ENCODE data around the gene GLCE.

Gene GLCE

DNA sequence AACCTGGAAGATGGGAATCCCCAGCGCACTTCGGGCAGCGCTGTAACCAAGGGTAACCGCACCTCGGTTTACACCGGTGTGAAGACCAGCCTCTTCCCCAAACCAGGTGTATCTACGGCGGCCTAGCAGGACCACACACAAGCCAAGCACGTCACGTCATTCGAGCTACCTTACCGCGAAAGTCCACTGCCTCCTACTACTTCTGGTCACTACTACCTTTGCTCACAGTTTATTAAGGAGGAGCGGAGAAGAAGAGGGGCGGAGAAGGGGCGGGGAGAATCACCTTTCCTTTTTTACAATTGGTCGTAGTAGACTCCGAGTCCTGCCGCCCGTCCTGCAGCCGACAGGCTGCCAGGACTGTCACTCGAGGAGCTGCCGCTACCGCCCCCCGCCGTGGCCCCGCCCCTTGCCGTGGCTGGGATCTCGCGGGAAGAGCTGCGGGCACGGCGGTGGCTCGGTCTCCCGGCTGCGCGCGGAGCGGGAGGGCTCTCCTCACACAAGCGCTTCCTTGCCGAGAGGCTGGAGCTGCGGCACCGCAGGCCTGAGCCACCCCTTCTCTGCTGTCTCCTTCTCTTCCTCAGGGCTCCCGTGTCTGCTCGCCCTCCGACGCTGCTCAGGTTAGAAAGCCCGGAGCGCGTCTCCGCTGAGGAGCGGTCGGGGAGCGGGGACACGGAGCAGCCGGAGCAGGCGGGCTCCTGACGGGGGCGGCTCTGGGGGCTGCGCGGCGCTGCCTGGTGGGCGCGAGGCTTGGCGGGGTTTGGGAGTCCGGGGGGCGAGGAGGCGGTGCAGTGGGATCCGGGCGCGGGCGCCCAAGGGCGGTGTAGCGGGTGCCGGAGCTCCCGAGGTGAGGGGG lies at the start of gene GLCE:
Gene GLCE (plus strand): TSS at position 495 of the 853 bp plus-strand sequence. CDS start 95,172 bp downstream, outside the sequence.
- peak; percentile 96 for DNase-seq (ENCODE audit: low spot score)

DNA sequence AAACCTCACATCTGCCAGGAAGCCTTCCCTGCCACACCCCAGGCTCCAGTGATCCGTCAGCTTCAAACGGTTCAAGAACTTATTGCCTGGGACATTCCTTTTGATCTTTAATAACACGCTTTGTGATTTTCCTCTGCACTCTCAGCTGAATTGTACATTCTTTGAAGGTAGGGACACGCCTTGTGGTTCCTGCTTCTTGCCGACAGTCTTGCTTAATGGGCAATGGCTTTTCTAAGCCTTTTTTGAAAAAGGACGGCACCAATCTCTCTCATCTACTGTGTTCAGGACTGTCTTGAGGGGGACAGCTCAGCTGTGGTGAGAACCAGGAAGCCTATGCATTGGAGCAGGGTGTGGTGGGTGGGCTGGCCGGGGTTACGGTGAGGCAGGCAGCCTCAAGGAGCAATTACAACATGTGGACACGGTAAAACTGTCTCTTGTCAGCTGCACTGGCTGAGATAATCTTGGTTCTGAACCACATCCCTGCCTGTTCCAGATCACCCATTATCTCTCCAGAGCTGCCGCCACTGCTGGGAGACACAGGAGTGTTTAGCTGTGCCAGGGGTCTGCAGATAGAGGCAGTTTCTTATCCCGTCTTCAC lies 46.0 kb upstream of the GLCE start:
- no peak for DNase-seq (ENCODE audit: low spot score)

DNA sequence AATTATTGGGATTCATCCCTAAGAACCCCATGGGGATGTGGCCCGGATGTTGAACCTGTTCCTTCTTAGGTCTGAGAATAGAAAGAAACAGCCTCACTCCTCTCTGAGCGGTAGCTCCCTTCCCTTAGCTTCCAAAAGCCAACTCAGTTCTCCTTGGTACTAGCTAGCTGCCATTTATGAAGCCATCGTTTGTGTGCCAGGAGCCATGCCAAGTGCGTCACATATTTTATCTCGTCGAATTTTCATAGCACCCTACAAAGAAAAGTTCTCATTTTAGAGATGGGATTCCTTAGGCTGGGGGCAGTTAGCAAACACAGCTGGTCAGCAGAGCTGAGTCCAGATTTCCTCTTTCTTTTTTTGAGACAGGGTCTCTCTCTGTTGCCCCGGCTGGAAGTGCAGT lies 45.4 kb upstream of the GLCE start:
- no peak for DNase-seq (ENCODE audit: low spot score)

DNA sequence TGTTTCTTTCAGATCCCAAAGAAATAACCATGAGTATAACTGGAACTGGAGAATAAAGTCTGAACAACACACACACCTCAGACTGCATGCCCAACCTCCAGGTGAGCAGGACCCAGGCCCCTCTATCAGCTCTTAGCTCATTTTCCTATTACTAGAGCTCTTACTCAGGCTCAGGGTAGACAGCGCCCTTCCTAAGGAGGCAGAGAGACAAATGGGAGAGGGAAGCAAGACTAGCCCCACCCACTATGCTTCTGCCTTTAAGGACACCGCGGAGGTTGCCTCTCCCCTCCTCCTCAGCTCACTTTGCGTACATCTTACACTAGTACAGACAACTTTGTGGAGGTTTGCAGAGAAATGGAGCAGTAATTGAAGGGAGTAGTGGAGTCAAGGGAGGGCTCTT lies 44.0 kb upstream of the GLCE start:
- no peak for DNase-seq (ENCODE audit: low spot score)

DNA sequence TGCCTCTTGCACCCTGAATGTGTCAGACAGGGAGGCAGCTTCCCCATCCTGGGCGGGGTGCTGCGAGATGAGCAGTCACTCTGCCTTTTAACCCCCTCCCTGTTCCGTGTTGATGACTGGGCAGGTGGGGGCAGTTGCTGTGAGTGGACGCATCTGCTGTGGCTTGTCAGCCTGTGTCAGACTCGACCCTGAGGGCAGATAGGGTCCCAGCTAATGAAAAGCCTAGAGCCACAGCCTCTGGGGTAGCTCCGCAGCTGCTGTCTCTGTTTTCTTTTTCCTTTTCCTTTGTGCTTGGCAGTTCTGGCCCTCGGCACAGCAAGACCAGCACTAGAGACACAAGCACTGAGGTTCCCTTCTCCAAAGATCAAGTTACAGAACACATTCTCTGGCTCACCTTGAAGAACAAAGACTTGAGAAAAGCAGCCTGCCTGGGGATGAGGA lies 43.0 kb upstream of the GLCE start:
- no peak for DNase-seq (ENCODE audit: low spot score)

DNA sequence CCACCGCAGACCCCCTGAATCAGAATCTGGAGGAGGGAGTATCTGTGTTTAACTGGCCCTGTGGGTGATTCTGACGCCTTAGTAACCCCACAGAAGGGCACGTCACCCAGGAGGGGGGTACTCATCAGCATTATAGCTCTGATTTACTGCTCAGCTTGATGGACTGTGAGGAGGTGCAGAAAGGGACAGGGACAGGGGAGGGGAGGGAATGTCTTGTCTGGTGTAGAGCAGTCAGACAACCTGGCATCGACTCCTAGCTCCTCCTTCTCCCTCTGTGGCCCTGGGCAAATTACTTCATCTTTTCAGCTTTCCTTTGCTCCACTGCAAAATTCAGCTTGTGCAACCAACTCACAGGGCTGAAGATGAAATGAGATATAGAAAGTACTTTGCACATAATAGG lies 42.3 kb upstream of the GLCE start:
- DNase-seq (ENCODE audit: low spot score) = no peak

DNA sequence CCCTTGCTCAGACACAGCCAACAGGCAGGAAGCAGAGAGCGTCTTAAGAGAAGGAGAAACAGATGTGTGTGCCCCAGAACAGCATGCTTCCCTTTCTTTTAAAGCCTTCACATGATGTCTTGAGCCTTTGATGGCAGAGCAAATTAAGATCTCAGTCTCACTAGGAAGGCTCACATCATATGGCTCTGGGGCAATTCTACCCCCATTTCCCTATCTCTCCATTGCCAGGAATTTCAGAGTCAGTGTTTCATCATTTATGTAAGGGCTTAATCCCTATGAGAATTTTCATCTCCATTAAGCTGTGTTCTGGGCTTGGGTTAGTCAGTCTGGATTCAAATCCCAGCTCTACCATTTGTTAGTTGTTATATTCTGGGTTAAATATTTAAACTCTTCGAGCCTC lies 41.4 kb upstream of the GLCE start:
- DNase-seq (ENCODE audit: low spot score) = no peak

DNA sequence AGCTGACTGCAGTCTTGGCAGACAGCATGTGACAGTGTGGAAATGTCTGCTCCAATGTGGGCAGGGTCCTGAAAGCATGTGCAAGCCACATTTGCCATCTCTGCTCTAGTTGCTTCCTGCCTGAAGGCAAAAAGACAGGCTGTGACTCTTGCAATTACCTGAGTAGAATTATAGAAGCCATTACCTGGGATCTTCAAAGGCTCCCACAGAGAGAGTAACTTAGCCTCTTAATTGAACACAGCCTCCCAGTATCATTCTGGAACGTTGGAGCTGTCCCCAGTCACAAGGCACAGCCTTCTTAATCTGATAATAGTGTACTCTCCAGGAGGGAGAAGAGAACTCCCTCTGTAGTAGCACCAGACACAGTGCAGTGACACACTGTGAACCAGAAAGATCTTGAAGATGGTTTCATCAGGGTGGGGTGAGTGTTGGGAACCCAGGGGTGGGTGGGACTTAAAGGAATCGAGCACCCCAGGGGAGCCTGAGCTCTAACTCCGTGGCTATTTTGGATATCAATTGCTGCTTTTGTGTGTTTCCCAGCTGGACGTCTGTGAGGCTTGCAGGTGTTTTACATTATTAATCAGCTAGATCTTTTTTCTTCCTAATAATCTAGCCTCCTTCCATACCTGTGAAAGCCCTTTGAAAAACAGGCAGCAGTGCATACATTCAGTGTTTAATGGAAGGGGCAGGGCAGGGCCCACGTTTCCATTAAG lies 40.6 kb upstream of the GLCE start:
- no peak for DNase-seq (ENCODE audit: low spot score)

DNA sequence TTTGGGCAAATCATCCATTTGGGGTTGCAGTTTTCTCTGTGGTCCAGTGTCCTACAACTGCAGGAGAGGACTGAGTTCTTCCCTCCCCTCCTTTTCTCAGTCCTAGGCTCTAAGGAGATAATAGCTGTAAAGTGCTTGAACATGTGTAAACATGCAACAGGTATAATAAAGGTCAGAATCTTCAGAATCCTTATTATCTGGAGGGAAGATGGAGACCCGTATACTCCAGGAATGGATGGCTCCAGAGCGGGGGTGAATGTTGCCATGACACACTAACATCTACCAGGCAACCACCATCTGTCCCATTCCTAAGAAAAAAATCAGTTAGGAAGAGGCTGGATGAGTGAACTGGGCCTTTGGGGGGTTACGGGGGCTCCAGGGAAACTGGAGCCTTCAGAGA lies 39.7 kb upstream of the GLCE start:
- DNase-seq (ENCODE audit: low spot score) = no peak

DNA sequence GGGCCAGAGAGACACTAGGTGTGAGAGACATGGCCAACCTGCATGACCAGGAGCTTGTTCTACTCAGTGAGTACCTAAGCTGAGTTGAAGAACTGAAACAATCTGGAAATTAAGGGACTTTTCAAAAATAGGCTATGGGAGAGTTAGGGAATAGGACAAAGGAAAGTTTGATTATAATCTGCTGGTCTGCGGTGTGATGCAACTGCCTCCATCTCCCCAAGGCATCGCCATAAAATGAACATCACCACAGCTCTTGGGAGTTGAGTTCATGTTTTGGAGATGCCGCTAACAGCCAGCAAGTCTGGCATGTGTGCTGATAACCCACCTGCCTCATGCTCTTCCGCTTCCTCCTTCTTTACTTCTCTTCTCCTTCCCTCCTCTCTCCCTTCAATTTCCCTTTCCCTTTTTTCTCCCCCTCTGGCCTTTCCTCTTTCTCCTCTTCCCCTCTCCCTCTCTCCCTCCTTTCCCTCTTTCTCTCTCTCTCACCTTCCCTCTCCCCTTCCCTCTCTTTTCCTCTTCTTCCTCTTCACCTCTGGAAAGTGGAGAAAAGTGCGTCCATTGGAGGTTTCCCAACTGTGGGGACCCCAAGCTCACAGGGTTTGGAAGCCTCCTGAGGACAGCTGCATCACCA lies 39.1 kb upstream of the GLCE start:
- DNase-seq (ENCODE audit: low spot score) = no peak

DNA sequence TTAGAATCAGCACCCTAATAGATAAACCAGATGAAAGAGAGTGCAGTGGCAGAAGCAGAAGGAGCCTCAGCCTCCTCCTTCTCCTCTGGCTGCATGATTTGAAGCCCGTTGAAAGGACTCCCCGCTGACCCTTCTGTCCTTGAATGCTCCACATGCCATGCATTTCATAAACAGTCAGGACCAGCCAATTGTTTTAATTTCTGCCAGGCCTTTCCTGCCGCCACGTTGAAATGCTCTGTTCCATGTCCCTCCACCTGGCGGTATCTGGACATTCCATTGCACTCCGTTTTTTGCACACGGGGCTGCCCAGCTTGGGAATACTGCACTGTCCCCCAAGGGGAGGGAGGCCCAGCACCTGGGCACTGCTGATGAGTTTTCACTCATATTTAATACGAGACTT lies 35.2 kb upstream of the GLCE start:
- no peak for DNase-seq (ENCODE audit: low spot score)

DNA sequence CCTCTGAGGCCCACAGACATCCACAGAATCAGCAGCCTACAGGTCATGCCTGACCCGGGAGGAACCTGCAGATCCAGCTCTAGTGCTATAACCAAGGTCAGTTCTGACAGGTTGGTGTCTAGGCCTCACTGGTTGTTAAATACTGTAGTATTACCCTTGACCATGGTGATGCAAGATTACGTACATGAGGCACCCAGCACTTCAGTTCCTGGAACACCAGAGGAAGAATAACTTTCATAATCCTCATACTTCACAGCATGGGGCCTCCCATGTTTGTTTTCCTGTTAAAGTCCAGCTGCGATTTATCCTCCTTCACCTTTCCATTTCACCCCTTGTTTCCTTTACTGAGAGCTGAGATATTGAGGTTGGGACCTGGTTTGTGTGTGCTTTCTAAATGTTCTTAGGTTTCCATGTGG lies 34.4 kb upstream of the GLCE start:
- no peak for DNase-seq (ENCODE audit: low spot score)

DNA sequence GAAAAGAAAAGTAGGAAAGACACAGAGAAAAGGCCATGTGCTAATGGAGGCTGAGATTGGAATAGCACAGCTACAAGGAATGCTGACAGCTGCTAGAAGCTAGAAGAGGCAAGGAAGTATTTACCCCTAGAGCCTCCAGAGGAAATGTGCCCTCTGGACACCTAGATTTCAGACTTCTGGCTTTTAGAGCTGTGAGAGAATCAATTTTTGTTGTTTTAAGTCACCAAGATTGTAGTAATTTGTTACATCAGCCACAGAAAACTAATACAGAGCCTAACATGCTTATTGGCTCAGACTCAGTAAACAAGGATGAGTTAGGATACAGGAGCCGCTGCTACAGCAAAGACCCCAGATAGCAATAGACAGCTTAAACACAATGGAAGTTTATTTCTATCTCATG lies 33.1 kb upstream of the GLCE start:
- no peak for DNase-seq (ENCODE audit: low spot score)

DNA sequence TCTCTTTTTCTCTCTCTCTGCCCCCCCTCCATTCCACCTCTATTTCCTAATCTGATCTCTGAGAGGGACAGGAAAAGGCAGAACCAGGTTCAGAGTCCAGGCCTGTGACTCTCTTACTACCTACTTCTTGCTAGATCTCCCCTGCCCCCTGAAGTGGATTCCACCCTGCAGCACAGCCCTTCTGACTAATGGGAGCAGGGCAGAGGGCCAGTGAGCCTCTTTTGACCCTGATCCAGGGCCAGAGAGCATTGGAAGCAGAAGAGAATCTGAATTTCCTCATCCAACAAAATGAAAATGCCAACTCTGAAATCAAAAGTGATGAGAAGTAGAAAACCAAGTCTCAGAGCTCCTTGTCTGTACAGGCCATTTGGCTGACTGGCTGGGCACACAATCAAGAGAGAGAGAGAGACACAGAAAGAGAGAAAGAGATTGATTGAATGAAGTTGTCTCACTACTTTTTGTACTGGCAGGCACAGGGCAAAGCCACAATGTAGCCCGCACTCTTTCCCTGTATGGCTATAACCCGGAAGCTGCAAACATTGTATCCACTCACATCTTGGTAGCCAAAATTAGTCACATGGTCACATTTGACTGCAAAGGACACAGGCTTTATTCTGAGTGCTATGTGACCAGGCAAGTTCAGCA lies 31.6 kb upstream of the GLCE start:
- DNase-seq (ENCODE audit: low spot score) = no peak

DNA sequence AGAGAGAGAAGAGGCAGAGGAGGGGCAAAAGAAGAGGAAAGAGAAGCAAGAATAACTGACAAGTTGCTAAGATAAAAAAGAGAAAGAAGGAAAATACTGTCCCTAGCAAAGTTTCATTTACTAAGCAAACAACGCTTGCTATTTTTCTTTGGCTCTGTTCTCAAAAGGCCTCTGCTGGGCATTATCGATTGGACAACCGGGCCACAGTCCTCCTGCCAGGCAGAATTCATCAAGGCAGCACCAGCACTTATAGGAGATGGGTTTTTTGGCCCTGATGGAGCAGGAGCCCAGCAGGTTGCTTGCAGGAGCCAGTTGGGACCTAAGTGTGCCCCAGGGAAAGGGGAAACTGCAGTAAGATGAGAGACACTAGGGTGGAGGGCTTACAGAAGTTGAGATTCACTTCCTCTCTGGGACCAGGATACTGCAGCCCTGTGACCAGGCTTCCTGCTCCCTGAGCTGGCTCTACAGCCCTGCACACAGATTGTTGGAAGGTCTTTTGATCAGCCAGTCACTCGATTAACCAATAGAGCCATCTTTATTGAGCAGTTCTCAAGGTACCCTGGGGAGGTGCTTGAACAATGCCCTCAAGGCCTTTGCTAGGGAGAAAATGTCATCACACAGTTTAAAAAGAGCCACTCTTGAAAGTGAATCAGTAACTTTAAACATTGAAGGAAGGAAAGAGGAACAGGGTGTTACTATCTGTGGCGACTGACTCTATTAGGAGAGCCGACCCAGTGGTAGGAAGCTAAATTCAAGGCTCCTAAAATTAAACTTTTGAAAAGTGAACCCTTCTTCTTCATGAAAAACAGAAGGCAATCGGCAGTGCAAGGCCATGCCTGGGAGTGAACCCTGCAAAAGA lies 28.8 kb upstream of the GLCE start:
- DNase-seq (ENCODE audit: low spot score) = no peak

DNA sequence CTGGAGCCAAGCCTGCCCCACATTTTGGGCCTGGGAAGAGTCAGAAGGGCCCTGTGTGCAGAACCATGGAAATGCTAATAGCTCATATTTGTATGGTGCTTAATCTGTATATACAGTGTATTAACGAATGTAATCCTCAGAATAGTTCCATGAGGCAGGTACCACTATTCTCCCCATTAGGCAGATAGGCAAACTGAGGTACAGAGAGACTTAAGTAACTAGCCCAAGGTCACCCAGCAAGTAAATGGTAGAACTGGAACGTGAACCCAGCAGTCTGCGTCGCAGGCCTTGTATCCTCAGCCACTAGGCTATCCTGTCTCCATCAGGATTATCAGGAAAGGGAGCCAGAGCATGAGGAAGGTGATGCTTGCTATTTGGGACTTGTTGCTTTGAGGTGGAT lies 28.0 kb upstream of the GLCE start:
- no peak for DNase-seq (ENCODE audit: low spot score)

DNA sequence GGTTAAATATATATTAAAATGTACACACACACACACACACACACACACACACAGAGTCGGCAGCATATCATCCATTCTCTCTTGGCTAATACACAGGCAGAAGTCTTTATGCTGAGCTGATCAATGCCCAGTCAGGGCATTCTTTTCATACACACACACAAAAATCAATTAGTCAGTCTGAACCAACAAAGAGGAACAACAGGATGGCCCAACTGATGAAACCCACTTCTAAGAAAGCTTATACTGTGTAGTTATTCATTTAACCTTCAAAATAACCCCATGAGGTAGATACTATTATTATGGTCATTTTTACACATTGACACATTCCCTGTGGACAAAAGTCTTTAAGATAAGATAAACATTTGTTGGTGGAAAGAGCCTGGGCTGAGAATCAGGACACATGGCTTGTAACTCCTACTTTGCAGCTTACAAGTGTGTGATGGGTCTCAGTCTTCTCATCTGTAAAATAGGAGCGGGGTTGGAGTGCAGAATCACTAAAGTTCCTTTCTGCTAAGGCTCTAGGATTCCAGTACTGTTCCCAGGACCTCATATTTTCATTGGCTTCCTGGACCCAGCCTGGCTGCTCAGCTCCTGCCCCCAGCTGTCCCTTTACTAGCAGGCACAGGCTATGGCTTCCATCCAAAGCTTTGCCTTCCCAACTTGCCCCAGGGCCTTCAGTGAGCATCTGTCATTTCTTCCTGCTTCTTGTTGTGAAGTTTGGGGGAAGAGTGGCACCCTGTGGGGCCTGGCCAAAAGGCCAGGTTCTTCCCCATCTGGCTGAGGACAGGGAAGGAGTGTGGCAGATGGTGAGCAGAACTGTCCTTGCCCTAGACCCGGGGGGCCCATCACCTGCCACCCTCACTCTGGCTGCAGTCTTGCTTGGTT lies 27.2 kb upstream of the GLCE start:
- DNase-seq (ENCODE audit: low spot score) = no peak

DNA sequence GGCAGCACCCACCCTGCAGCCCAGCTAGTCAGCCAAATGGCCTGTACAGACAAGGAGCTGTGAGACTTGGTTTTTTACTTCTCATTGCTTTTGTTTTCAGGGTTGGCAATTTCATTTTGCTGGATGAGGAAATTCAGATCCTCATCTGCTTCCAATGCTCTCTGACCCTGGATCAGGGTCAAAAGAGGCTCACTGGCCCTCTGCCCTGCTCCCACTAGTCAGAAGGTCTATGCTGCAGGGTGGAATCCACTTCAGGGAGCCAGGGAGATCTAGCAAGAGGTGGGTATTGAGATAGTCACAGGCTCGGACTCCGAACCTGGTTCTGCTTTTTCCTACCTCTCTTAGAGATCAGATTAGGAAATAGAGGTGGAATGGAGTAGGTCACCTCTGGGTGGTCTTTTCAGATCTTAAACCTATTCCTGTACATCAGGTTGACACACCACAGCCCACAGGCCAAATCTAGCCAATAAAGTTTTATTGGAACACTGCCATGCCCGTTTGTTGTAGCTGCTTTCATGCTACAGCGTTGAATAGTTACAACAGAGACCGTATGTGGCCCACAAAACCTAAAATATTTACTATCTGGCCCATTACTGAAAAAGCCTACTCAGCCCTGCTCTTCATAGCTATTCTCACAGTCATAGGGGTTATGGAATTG lies 26.4 kb upstream of the GLCE start:
- DNase-seq (ENCODE audit: low spot score) = no peak

DNA sequence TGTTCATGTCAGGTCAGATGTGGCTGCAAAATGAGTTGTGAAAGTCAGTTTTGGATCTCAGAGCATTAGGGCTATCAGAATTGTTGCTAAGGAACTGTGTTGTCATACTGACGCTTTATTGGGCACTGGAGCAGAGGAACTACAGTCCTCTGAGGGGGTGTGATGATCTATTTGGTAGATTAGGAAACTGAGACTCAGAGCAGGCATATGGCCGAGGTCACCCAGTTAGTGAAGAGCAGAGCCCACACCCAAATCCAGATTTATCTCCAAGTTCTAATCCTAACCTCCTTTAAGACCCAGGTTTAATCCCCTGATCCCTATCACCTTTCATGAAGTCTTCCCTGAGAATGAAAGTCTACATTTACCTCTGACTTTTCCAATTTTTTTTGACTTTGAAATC lies 25.6 kb upstream of the GLCE start:
- DNase-seq (ENCODE audit: low spot score) = no peak

DNA sequence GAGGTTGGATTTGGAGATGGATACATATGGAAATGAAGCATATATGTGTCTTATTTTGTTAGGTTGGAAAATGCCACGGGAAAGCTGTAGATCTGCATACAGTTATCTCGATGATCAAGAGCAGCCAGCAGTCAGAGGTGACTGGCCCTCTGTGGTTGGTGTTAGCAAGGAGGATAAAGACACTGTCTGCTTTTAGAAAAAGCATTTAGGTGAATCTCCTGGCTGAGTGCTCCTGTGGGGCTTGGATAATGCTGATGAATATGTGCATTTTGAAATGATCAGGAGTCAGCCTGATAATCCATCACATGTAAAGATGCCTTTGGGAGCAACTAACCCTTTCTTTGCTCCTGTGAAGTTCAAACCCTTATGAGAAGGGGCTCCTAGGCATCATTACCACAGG lies 24.9 kb upstream of the GLCE start:
- no peak for DNase-seq (ENCODE audit: low spot score)

All from NAMALWA (cell line).